GM10847 (cell line): ENCODE data around the gene KIF7.

Experiments
- POLR2A ChIP-seq: IDR thresholded peaks from 2 replicates; pipeline ENCODE4 v1.6.1; 2011; ENCODE audit not compliant: insufficient read length; ENCODE audit errors: extremely low read depth

The KIF7 gene

GRCh38 chr15:89654847-89655805 lies at the start of gene KIF7:
Gene KIF7, minus strand, starts transcription at chr15:89655467. Its CDS starts 2,537 bp downstream, at chr15:89652930.
- no peak for TF ChIP-seq POLR2A

- no peak for TF ChIP-seq POLR2A
These were observed 49.1 kb upstream of the KIF7 start for GRCh38 chr15:89704411-89704810.

- no peak for TF ChIP-seq POLR2A
These were observed 39.9 kb upstream of the KIF7 start for GRCh38 chr15:89695198-89695597.

- no peak for TF ChIP-seq POLR2A
These were observed 38.4 kb upstream of the KIF7 start for GRCh38 chr15:89693696-89694095.

GRCh38 chr15:89693091-89693490 lies 37.8 kb upstream of the KIF7 start:
- TF ChIP-seq POLR2A = no peak

- no peak for TF ChIP-seq POLR2A
These were observed 35.3 kb upstream of the KIF7 start, which contains the start of the genes PEX11A and WDR93 for GRCh38 chr15:89690276-89691218. Gene PEX11A, minus strand, starts transcription at chr15:89690754. Its CDS starts 122 bp downstream, at chr15:89690632. Gene WDR93, plus strand, starts transcription at chr15:89690811. Its CDS starts 10,936 bp downstream, at chr15:89701747.

- TF ChIP-seq POLR2A = no peak
These were observed 31.3 kb upstream of the KIF7 start for GRCh38 chr15:89686522-89686921.

- TF ChIP-seq POLR2A = no peak
These were observed 30.7 kb upstream of the KIF7 start for GRCh38 chr15:89685995-89686394.

- no peak for TF ChIP-seq POLR2A
These were observed 25.9 kb upstream of the KIF7 start for GRCh38 chr15:89681146-89681545.

GRCh38 chr15:89680282-89680873 lies 25.1 kb upstream of the KIF7 start:
- no peak for TF ChIP-seq POLR2A

- TF ChIP-seq POLR2A = no peak
These were observed 23.9 kb upstream of the KIF7 start, which contains the start of gene PLIN1 for GRCh38 chr15:89679212-89679611. Gene PLIN1, minus strand, starts transcription at chr15:89679367. Its CDS starts 1,878 bp downstream, at chr15:89677489.

GRCh38 chr15:89677381-89677780 lies 22.1 kb upstream of the KIF7 start:
- TF ChIP-seq POLR2A = no peak

GRCh38 chr15:89675606-89676005 lies 20.3 kb upstream of the KIF7 start:
- TF ChIP-seq POLR2A = no peak

- TF ChIP-seq POLR2A = no peak
These were observed 19.3 kb upstream of the KIF7 start for GRCh38 chr15:89674526-89674925.

- TF ChIP-seq POLR2A = no peak
These were observed 17.9 kb upstream of the KIF7 start for GRCh38 chr15:89673165-89673512.
